Activated CD4-positive, CD25-positive, alpha-beta regulatory T cell (primary cell): ENCODE measurements around the gene OGFOD3.
"Not testable (repeated sequence)": the region's sequence is repeated elsewhere in the genome, so short reads cannot be mapped to it uniquely, and the experiment has no call there.

Experiments used
- DNase-seq, 4 experiments: peaks; one replicate each; lab custom pipeline; 2025; lab: John Stamatoyannopoulos, UW

Gene OGFOD3

GRCh38 chr17:82386881-82387704, 31.3 kb downstream of the OGFOD3 start:
- no peak for DNase-seq

DNA sequence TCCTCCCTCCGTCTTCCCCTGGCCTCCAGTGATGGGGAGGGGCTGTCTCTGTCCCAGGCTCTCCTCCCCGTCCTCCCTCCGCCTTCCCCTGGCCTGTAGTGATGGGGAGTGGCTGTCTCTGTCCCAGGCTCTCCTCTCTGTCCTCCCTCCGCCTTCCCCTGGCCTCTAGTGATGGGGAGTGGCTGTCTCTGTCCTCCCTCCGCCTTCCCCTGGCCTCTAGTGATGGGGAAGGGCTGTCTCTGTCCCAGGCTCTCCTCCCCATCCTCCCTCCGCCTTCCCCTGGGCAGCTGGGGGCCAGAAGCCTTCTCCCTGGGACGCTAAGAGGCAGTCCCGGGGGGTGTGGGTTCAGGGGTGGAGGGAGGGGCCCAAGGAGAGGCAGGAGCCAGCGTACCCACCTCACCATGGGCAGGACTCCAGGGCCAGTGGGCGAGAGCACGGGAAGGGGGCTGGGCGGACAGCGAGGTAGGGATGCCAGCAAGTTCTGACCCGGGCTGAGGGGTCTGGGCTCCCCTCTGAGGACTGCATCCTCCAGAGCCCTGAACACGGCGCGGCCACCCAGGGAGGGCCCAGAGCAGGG, 32.0 kb downstream of the OGFOD3 start:
- no peak for DNase-seq

DNA sequence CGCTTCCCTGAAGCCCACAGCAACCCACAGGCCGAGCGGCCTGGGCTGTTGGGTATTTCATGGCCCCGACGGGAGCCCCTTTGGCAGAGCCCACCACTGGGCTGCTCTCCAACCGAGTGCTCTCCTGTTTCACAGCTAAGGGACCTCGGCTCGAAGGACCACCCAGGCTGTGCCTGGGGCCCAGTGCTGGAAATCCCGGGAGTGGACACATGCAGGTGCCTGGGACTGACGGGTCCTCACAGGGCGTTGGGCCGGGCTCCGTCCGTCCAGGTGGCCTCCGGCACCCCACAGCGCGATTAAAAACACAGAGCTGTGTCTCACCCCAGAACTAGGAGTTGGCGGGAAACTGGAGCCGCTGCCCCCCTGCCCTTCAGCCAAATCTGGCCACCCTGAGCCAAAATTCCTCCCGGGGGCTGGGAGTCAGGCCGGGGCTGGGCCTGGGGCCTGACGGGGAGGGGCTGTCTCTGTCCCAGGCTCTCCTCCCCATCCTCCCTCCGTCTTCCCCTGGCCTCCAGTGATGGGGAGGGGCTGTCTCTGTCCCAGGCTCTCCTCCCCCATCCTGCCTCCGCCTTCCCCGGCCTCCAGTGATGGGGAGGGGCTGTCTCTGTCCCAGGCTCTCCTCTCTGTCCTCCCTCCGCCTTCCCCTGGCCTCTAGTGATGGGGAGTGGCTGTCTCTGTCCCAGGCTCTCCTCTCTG, 32.7 kb downstream of the OGFOD3 start:
- no peak for DNase-seq

GRCh38 chr17:82384730-82385481, 33.5 kb downstream of the OGFOD3 start:
- DNase-seq = no peak

DNA sequence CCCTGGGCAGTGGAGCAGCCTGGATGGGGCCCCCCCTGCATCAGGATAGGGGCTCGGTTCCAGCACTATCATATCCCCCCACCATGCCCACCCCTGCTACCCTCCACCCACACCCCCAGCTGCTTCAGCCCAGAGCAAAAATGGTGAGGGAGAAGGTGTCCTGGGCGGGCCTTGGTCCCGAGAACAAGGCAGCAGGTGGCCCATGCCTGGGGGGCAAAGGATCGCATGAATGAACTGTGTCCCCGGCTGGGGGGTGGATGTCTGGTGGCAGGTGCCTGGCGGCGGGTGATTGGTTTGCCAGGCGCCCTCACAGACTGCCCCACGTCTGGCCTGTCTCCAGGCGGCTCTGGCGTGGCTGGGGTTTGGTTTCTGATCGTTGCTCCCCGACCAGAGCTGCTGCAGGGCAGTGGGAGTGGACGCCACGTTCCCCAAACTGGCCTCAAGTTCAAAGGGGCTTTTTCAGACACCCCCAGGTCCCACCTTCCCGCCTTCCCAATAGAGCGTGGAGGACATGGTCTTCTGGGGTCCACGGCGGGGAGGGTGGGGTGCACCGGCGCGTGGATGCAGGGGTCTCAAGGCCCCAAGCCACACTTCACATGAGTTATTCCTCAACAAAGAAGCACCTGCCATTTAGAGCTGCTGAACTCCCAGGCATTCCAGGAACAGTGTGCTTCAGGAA, 34.2 kb downstream of the OGFOD3 start:
- no peak for DNase-seq

DNA sequence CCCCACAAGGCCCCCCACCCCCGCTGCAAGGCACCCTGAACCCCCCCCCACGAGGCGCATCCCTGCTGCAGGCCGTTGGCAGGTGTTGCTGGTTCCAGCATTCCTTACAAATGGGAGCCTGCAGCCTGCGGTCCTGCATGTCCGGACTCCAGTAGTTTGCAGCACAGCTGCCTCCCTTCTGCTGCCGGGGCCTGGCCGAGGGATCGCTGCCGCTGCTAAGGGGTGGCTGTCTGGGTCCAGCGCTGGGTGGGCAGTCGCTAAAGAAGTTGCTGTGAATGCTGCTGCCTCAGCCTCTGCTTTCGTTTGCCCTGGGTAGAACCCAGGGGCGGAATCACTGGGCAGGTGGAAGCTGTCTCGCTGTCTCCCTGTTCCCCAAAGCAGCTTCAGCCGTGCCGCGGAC, 35.0 kb downstream of the OGFOD3 start:
- DNase-seq = no peak

DNA sequence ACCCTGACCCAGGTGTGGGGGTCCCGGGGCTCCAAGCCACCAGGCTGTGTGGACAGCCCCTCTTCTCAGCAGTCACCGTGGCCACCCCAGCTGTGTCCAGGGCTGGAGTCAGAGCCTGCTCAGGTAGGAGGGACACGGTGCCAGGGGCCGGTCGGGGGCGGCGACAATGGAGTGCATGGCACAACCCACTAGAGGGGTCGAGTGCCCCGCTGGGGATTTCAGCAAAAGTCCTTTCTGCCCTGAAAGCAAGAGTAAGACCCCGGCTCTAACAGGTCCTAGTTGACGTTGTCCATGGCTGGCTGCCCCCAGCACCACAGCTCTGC, 35.5 kb downstream of the OGFOD3 start:
- no peak for DNase-seq

- DNase-seq = not testable (repeated sequence)
Measured at GRCh38 chr17:82382220-82382932, 36.0 kb downstream of the OGFOD3 start.

DNA sequence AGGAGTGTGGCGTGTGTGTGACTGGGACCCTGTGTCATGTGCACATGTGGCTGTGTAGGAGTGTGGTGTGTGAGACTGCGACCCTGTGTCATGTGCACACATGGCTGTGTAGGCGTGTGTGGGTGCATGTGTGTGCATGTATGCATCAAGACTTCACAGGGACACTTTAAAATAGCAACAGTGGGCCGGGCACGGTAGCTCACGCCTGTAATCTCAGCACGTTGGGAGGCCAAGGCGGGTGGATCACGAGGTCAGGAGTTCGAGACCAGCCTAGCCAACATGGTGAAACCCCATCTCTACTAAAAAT, 36.7 kb downstream of the OGFOD3 start:
- not testable (repeated sequence) for DNase-seq

DNA sequence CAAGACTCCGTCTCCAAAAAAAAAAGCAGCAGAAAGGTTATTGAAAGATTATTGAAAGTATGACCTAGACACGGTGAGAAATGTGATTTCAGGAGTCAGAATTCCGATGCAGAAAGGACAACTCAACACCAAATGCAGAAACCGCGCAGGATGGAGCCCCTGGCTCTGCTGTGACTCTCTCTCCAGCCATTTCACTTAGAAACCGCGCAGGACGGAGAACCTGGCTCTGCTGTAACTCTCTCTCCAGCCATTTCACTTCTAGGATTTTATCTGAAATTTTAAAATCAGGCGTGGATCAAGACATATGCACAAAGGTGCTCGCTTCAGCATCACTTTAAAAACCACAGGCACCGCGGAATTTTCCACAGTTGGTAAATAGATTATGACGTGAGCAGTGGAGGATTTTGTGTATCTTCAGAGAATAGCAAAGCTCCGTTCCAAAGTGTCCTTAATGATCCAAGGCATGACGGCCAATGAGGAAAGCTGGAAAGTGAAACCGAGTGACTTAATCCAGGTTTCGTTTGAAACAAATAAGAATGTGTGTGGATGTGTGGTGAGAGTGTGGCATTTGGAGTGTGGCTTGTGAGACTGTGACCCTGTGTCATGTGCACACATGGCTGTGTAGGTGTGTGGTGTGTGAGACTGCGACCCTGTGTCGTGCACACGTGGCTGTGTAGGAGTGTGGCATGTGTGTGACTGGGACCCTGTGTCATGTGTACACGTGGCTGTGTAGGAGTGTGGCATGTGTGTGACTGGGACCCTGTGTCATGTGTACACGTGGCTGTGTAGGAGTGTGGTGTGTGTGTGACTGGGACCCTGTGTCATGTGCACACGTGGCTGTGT, 37.3 kb downstream of the OGFOD3 start:
- no peak for DNase-seq

DNA sequence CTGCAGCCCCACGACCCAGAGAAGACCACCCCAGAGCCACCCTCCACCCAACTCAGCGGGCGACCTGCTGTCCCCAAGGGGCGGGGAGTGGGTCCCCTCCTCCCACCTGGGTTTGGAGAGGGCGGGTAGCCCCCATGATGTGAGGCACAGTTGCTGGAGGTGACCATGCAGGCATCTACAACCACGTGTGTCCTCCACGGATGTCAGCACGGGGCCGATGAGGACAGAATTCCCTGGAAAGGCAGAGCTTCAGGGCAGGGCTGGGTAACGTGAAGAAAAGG, 39.7 kb downstream of the OGFOD3 start:
- DNase-seq = no peak

- no peak for DNase-seq
Measured at GRCh38 chr17:82377924-82378740, 40.3 kb downstream of the OGFOD3 start.

DNA sequence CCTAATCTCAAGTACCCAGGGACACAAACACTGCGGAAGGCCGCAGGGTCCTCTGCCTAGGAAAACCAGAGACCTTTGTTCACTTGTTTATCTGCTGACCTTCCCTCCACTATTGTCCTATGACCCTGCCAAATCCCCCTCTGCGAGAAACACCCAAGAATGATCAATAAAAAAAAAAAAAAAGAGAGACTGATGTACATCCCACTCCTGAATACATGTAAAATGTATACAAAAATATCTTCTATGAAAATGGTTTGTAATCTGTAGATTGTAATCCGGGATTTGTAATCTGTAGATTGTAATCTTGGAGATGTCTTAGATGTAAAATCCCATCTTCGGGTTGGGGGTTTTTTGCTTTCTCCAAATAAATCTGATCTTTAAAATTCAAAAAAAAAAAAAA, 41.1 kb downstream of the OGFOD3 start:
- DNase-seq = not testable (repeated sequence)

DNA sequence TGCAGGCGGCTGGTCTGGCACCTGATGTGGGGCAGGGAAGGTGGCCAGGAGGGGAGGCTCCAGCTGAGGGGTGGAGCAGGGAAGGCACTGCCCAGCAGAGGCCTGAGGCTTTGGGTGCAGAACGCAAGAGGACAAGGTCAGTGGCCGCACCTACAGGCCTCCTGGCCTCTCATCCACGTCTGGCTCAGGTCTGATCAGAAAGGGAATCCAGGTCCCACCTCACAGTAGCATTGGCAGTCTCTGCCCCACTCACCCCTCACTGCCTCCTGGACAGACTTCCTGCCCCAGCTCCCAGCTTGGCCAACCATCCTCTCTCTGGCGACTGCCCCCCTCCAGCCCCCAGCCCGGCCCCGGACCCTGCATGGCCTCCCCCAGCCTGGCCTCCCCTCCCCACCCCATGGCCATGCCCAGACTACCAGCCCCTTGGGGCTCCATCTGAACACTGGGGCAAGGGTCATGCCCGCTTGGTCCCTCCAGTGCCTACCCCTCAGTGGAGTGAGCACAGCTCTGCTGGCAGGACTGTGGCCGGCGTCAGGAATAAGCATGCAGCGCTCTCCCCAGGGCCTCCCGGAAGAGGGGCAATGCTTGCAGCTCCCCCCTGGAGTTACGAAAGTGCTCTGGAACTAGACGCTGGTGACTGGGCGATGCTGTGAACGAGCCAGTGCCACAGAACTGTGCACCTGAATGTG, 42.2 kb downstream of the OGFOD3 start:
- DNase-seq = no peak

GRCh38 chr17:82375359-82376041, 42.9 kb downstream of the OGFOD3 start:
- no peak for DNase-seq

DNA sequence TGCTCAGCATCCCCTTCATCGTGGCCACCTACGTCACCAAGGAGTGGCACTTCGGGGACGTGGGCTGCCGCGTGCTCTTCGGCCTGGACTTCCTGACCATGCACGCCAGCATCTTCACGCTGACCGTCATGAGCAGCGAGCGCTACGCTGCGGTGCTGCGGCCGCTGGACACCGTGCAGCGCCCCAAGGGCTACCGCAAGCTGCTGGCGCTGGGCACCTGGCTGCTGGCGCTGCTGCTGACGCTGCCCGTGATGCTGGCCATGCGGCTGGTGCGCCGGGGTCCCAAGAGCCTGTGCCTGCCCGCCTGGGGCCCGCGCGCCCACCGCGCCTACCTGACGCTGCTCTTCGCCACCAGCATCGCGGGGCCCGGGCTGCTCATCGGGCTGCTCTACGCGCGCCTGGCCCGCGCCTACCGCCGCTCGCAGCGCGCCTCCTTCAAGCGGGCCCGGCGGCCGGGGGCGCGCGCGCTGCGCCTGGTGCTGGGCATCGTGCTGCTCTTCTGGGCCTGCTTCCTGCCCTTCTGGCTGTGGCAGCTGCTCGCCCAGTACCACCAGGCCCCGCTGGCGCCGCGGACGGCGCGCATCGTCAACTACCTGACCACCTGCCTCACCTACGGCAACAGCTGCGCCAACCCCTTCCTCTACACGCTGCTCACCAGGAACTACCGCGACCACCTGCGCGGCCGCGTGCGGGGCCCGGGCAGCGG, 43.6 kb downstream of the OGFOD3 start:
- no peak for DNase-seq

DNA sequence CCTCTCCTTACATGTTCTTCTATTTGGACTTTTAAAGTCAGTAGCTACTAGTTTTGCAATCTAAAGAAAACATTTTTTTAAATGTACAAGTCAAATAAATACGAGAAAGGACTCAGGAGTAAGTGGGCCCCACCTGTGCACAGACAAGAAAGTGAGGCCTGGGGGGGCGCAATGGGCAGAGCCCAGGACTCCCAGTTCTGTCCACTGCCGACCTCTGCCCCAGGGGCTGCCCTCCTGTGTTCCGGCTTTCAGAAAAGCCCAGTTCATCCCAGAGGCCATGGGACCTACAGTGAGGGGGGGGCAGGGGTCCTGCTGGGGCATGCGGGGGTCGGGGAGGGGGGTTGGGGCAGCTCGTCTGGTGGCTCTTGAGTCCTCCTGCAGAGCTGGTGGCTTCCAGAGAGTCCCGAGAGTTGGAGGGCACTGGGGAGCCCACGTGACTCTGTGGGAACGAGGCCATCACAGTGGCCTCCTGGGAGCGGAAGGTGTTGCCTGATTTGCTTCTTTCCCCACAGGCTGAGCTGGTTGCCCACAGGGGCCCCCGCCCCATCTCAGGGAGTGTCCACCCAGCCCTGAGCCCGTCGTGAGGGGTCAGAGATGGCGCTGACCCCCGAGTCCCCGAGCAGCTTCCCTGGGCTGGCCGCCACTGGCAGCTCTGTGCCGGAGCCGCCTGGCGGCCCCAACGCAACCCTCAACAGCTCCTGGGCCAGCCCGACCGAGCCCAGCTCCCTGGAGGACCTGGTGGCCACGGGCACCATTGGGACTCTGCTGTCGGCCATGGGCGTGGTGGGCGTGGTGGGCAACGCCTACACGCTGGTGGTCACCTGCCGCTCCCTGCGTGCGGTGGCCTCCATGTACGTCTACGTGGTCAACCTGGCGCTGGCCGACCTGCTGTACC, 44.4 kb downstream of the OGFOD3 start:
- DNase-seq = no peak
